T-helper 2 cell (primary cell): ENCODE results near the gene RALGAPA2.

Experiments used
- DNase-seq, 5 experiments: peaks; one replicate each; pipeline versions ENCODE4 v3.0.0 to v3.0.0-alpha.2; 2012 to 2022

The RALGAPA2 gene

DNA sequence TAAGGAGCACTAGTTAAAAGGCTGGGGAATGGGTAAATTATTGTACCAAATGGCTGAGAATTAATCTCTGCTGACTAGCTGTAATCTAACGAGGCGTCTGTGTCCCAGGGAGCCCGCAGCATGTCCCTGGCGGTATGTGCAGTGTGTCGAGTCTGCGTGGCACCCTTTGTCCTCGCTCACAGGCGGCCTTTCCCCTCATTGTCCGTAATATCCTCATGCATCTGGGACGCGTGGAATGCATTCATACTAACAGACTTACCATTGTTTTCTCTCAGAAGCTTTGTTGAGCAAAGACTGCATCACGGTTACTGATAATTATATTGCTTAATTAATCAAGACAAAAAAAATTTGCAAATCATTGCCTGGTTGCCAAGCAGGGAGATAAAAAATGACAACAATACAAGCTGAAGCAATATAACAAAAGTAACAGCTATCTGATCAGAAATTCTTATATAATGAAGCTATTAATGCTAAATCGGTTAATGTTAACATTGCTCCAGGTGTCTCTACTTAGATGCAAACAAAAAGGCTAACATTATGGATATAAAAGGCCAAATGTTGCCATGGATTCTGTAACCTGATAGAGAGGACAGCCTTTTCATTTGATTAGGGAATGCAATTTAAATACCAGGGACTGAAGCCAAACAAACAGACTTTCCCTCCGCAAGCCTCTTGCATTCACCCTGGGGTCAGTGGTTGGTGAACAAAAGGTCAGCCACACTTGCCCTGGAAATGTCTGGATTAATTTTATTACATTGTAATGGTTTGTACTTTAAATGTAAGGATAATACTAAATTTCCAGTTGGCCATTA lies 219.7 kb downstream of the RALGAPA2 start:
- no peak for DNase-seq

DNA sequence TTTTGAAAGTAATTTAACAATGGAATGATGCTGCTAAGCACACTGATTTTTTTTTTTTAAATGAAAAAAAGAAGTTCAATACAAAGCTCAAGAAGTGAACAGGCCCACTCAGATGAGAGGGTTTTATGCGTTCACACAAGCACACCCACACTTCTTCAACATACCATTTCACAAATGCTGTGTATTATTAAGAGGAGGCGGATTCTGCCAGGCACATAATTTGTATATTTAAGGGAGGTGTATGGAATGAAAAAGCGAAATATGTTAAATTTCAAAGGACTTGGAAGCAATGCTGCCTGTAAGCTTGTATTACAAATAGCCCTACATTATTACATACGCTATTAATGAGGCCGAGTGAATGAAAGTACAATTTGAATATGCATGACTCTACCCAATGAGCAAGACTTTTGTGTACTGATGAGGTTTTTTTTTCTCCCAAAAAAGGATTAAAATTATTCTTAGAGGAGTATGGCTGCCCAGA lies 220.6 kb downstream of the RALGAPA2 start:
- no peak for DNase-seq

- DNase-seq = no peak
These were observed 221.2 kb downstream of the RALGAPA2 start for GRCh38 chr20:20491110-20491783.

GRCh38 chr20:20490673-20491072 lies 221.8 kb downstream of the RALGAPA2 start:
- no peak for DNase-seq

DNA sequence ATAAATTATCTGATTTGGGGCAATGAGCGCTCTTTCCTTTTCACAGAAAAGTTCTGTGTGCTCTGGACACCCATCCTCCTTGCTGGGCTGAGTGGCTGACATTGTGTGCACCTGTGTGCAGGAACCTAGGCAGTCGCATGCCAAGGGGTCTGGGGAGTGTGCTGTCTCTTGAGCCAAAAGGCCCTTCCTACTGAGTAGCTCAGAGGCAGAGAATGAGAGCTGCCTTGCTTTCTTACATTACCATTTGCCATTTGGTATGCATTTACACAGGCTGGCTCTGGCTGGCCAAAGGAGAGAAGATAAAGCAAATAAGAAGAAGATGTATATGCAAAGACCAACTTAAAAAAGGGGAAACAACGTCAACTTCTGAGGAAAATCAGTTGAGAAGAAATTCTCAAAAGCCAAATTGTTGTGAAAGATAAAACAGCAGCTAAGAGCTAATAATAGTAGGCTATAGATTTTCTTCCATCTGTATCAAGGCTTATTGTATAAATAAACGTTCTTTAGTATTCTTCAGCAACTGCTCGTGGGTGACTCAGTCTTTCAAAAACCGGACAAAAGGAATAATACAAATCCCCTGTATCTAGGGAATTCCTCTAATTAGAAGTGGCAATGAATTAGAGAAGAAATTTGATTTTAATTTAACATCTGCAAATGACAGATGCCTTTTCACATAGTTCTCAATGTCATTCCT lies 222.6 kb downstream of the RALGAPA2 start:
- no peak for DNase-seq

- DNase-seq = no peak
These were observed 223.4 kb downstream of the RALGAPA2 start for GRCh38 chr20:20489054-20489453.

GRCh38 chr20:20488388-20488787 lies 224.1 kb downstream of the RALGAPA2 start:
- DNase-seq = no peak

- no peak for DNase-seq
These were observed 224.6 kb downstream of the RALGAPA2 start for GRCh38 chr20:20487811-20488210.

DNA sequence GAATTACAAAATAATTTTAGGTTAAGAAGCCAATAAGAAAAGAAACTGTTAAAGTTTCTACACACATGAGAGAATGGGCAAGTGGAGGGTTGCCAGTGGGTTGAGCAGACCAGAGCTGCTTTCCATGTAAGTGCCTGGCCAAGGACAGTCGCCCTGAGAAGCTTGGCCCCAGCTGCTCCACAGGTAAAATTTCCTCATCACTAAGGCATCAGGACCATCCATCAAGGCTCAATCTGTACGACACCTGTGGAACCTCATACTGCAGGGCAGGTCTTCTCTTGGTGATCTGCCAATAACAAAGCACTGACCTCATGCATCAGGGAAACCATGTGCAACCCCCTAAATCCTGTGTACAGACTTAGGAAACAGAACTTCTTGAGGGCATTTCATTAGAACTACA lies 229.1 kb downstream of the RALGAPA2 start:
- DNase-seq = no peak

- DNase-seq = no peak
These were observed 230.0 kb downstream of the RALGAPA2 start for GRCh38 chr20:20482453-20482852.

GRCh38 chr20:20480689-20481088 lies 231.8 kb downstream of the RALGAPA2 start:
- DNase-seq = no peak

DNA sequence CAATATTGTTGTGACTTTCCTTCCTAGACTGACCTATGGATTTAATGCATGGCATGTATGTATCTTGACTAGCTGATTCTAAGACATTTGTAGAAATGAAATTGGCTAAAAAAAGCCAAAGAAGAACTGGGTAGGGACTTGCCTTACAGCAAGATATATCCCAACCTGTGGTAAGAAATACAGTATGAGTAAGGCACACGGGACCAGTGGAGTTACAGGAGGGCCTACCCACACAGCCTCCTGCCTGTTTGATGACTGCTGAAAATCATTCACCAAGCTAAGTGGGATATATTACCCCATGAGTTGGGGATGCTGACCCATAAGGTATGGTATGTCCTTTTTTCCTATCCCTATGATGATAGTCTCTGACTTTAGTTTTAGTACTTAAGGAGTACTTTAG lies 232.3 kb downstream of the RALGAPA2 start:
- DNase-seq = no peak

DNA sequence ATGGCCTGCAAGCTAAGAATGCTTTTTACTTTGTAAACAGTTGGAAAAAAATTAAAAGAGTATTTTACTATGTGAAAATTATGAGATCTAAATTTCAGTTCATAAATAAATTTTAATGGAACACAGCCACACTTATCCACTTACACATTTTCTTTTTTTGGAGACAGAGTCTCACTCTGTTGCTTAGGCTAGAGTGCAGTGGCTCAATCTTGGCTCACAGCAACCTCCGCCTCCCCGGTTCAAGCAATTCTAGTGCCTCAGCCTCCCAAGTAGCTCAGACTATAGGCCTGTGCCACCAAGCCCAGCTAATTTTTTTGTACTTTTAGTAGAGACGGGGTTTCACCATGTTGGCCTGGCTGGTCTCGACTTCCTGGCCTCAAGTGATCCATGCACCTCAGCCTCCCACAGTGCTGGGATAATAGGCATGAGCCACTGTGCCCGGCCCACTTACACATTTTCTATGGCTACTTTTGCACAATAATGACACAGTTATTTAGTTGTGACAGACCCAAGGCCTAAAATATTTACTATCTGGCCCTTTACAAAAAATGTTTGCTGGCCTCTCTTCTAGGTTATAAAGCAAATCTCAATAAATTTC lies 234.9 kb downstream of the RALGAPA2 start:
- no peak for DNase-seq

GRCh38 chr20:20476504-20476903 lies 235.9 kb downstream of the RALGAPA2 start:
- DNase-seq = no peak

GRCh38 chr20:20473657-20474056 lies 238.8 kb downstream of the RALGAPA2 start:
- DNase-seq = no peak

GRCh38 chr20:20472684-20473274 lies 239.7 kb downstream of the RALGAPA2 start:
- no peak for DNase-seq

GRCh38 chr20:20466341-20466879 lies 246.0 kb downstream of the RALGAPA2 start:
- peak in 1 of 5 experiments; percentile 70 for DNase-seq

DNA sequence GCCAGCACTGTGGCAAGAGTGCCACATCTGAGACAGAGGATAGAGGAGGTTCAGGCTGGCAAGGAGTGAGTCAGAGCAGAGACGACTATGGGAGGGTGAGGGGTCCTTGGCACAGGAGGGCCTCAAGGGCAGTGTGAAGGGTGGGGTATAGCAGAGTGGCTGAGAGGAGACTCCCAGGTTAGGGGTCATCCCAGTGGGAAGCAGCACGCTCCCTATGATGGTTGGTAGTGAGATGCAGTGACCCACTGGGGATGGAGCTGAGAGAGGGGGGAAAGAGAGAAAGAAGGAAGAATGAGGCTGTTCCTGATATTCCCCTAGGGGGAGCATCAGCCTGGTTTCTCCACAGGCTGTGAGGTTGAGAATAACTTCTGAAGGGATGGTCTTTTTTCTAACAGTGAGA lies 247.2 kb downstream of the RALGAPA2 start:
- no peak for DNase-seq

DNA sequence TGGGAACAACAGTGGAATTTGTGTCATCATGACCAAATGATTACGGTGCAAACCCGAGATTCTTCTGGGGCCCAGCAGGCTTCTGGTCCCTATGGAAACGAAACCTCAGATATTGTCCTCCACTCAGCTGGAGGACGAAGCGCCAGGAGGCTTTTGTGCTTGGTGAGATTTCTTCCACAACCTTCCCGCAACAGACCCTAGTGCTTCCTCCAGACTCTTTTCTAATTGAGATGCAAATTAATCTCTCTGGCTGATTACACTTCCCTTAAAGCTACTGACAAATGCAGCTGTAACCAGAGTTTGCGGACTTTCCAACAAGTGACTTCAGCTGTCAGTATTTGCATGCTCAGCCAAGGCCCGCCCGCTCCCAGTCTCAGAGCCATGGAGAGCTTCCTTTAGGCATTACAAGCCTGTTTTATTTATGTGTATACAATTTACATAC lies 248.5 kb downstream of the RALGAPA2 start:
- no peak for DNase-seq

GRCh38 chr20:20462185-20462584 lies 250.3 kb downstream of the RALGAPA2 start:
- DNase-seq = no peak

DNA sequence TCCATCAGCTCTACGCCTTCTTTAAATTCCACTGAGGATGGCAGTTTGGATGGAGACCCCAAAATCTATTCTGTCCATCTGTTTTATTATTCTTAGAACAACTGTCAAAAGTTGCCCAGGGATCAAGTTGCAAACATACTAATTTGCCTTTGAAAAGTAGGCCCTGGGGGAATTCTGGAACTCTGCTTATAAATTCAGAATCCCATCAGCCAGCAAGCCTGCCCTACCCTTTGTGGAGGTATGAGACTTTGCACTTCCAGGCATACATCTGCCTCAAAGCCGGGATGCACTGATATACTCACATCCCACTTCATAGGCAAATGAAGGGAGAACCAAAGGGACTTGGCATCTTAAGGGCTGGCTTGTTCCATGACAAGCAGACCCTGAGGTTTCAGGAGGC lies 250.9 kb downstream of the RALGAPA2 start:
- DNase-seq = no peak

DNA sequence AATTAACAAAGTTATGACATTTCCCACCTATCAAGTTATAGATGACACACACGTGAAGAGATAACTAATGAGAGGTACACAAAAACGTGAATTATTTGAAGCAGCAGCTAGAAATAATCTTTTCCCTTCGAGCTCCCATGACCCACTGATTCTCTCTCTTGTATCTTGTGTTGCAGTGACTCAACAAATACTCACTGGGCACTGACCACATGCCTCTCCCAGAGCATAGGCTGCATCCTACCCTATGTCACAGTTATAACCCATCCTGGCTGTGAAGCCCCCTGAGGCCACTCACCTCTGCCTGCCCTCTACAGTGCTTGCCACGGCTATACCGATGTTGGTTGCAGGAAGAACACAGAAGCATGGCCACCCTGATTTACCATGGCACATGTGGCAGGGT lies 252.7 kb downstream of the RALGAPA2 start:
- DNase-seq = no peak
